Ascending aorta (tissue), 2 donors: Measurements from ENCODE around the gene STEAP1B. TPM values are rescaled to one million over a fixed set of nuclear protein-coding genes. Genes with fewer than 3 reads are reported as not detected.

ENCODE experiments used
- DNase-seq, 2 donors: peaks; one replicate each; pipeline ENCODE4 v3.0.0-alpha.2; 2019; ENCODE audit warnings: low spot score in 2 of 2
- H3K27ac ChIP-seq, 2 donors: fragments of 200-600 bp; sonication (generic); one replicate each; pipeline ENCODE4 v1.5.1; 2016 to 2017; ENCODE audit warnings: mild to moderate bottlenecking in 1 of 2
- H3K27me3 ChIP-seq: fragments of 200-600 bp; sonication (generic); one replicate; pipeline ENCODE4 v1.5.1; 2017
- H3K36me3 ChIP-seq, 2 donors: fragments of 200-600 bp; sonication (generic); one replicate each; pipeline ENCODE4 v1.5.1; 2016
- H3K4me1 ChIP-seq, 2 donors: fragments of 200-600 bp; sonication (generic); one replicate each; pipeline ENCODE4 v1.5.1; 2016 to 2017; ENCODE audit warnings: mild to moderate bottlenecking in 1 of 2
- H3K4me3 ChIP-seq, 2 donors: fragments of 200-600 bp; sonication (generic); one replicate each; pipeline ENCODE4 v1.5.1; 2016 to 2017; ENCODE audit warnings: mild to moderate bottlenecking in 1 of 2
- H3K9me3 ChIP-seq, 2 donors: fragments of 200-600 bp; sonication (generic); one replicate each; pipeline ENCODE4 v1.5.1; 2016
- CTCF ChIP-seq, 3 experiments: fragments of 200-600 bp in 2 of 3; fragments of 450-650 bp in 1 of 3; sonication (generic) in 2 of 3; IDR thresholded peaks; one replicate each; pipeline ENCODE4 v1.5.1; 2016 to 2019; ENCODE audit warnings: antibody characterized with exemption in 3 of 3, mild to moderate bottlenecking in 1 of 3, moderate library complexity in 1 of 3
- intact Hi-C: fragments of 100-400 bp; cut with DNase I; formaldehyde crosslinking; loops from one replicate; pipeline ENCODE4 v1.15.1; 2023
- total RNA-seq: library from RNA; depleted of rRNA; stranded (reverse); fragments of >200 nt; gene quantifications from one replicate; pipeline ENCODE4 v1.1.0, GENCODE V29; 2016

Gene STEAP1B
- total RNA-seq, 1 donor from 2014 or later, result not detected

- no peaks in the 10 kb centered on the region for H3K9me3 ChIP-seq
- no peaks in the 10 kb centered on the region for H3K27me3 ChIP-seq
- intact Hi-C loops, result no loop called here
- no peak overlapping the region for H3K4me3 ChIP-seq
- no peak for DNase-seq
- no peak overlapping the region for H3K27ac ChIP-seq
- H3K4me1 ChIP-seq, result no peaks in the 10 kb centered on the region
- no peaks in the 10 kb centered on the region for H3K36me3 ChIP-seq
- TF ChIP-seq CTCF (IDR thresholded peaks at IDR 0.05), result no peak
Measured at GRCh38 chr7:22404421-22405023, 95.5 kb downstream of the STEAP1B start.

- no peak for DNase-seq
- Histone ChIP-seq H3K4me1 (no peaks in the 10 kb centered on the region), H3K27me3 (no peaks in the 10 kb centered on the region), H3K36me3 (no peaks in the 10 kb centered on the region), H3K9me3 (no peaks in the 10 kb centered on the region), H3K4me3 (no peak overlapping the region), H3K27ac (no peak overlapping the region)
- TF ChIP-seq CTCF (IDR thresholded peaks at IDR 0.05), result no peak
- intact Hi-C loops, result no loop called here
Measured at GRCh38 chr7:22403344-22403743, 96.6 kb downstream of the STEAP1B start.

GRCh38 chr7:22402250-22402649, 97.7 kb downstream of the STEAP1B start:
- no peak overlapping the region for H3K4me3 ChIP-seq
- no peaks in the 10 kb centered on the region for H3K27me3 ChIP-seq
- H3K27ac ChIP-seq, result no peak overlapping the region
- no peaks in the 10 kb centered on the region for H3K36me3 ChIP-seq
- DNase-seq, result no peak
- intact Hi-C loops, result no loop called here
- TF ChIP-seq CTCF (IDR thresholded peaks at IDR 0.05), result no peak
- no peaks in the 10 kb centered on the region for H3K9me3 ChIP-seq
- no peaks in the 10 kb centered on the region for H3K4me1 ChIP-seq

- no peaks in the 10 kb centered on the region for H3K4me1 ChIP-seq
- no peak for DNase-seq
- TF ChIP-seq CTCF (IDR thresholded peaks at IDR 0.05), result no peak
- intact Hi-C loops, result no loop called here
- H3K36me3 ChIP-seq, result no peaks in the 10 kb centered on the region
- H3K27me3 ChIP-seq, result no peaks in the 10 kb centered on the region
- H3K9me3 ChIP-seq, result no peaks in the 10 kb centered on the region
- H3K27ac ChIP-seq, result no peak overlapping the region
- no peak overlapping the region for H3K4me3 ChIP-seq
Measured at GRCh38 chr7:22400936-22401553, 98.9 kb downstream of the STEAP1B start.

GRCh38 chr7:22400150-22400814, 99.7 kb downstream of the STEAP1B start:
- no peak for DNase-seq
- intact Hi-C loops, result no loop called here
- no peak for TF ChIP-seq CTCF (IDR thresholded peaks at IDR 0.05)

More at GRCh38 chr7:22400150-22400814, 99.7 kb downstream of the STEAP1B start:
- no peaks in the 10 kb centered on the region for H3K9me3 ChIP-seq
- no peaks in the 10 kb centered on the region for H3K36me3 ChIP-seq
- no peak overlapping the region for H3K27ac ChIP-seq
- H3K4me1 ChIP-seq, result no peaks in the 10 kb centered on the region
- no peak overlapping the region for H3K4me3 ChIP-seq
- no peaks in the 10 kb centered on the region for H3K27me3 ChIP-seq
